Pancreas (tissue), 10 donors: Measurements from ENCODE around the gene ERICH6. TPM values are rescaled to one million over a fixed set of nuclear protein-coding genes. Genes with fewer than 3 reads are reported as not detected.

Experiments used
- ATAC-seq, 4 donors: fragments of 200-7000 bp; cut with Tn5 transposase; one replicate each; pipeline versions ENCODE4 v1.8.0 to v1.9.1; 2020; ENCODE audit warnings: mild to moderate bottlenecking in 4 of 4, moderate library complexity in 4 of 4
- DNase-seq, 6 donors: peaks; one replicate each; pipeline ENCODE4 v3.0.0-alpha.2; 2020
- FAIRE-seq: peaks from 2 replicates; lab custom pipeline; 2012; peaks lifted over from hg19 to GRCh38; lab: Jason Lieb, UNC
- H3K27ac ChIP-seq, 4 donors: fragments of 200-600 bp; sonication (generic); 1 replicate in 3 of 4; 2 replicates in 1 of 4; pipeline versions ENCODE4 v1.5.0 to v1.8.0; 2020
- H3K27me3 ChIP-seq, 4 donors: fragments of 200-600 bp; one replicate each; pipeline ENCODE4 v1.8.0; 2021
- H3K36me3 ChIP-seq, 3 donors: fragments of 200-600 bp; sonication (generic) in 1 of 3; one replicate each; pipeline versions ENCODE4 v1.5.0 to v1.8.0; 2020 to 2021
- H3K4me1 ChIP-seq, 3 donors: fragments of 200-600 bp; one replicate each; pipeline ENCODE4 v1.8.0; 2021
- H3K4me3 ChIP-seq, 4 donors: fragments of 200-600 bp; sonication (generic) in 2 of 4; one replicate each; pipeline versions ENCODE4 v1.5.0 to v1.8.0; 2020 to 2021
- H3K9me3 ChIP-seq, 4 donors: fragments of 200-600 bp; one replicate each; pipeline ENCODE4 v1.8.0; 2021
- WGBS, 2 donors: extraction: QIAGEN DNeasy Blood & Tissue Kit; methylation state at CpG; one replicate each; pipeline ENCODE4 v1.1.7; 2013; 5-methylcytosine and 5-hydroxymethylcytosine counted together
- intact Hi-C, 3 donors: fragments of 100-400 bp; cut with DNase I; formaldehyde crosslinking; loops; one replicate each; pipeline versions ENCODE4 v1.11.1 to v1.14.2; 2022
- polyA plus RNA-seq, 2 donors: library from polyadenylated mRNA; stranded (reverse); fragments of 200-250 nt; gene quantifications; one replicate each; pipeline ENCODE4 v1.2.3, GENCODE V29; 2013
- total RNA-seq, 6 donors: library from RNA; stranded (reverse); fragmentation: NEBNext Ultra II Directional in 4 of 6; extraction: Animal tissue kit (Norgen Biotek cat#: 25700) in 4 of 6; gene quantifications; one replicate each; pipeline versions ENCODE4 v1.2.1 to v1.2.4, GENCODE V29; 2021 to 2023
- TF ChIP-seq, protein P1 (sequence below), 4 donors: fragments of 200-600 bp; sonication (generic) in 3 of 4; IDR thresholded peaks; one replicate each; pipeline versions ENCODE4 v1.5.0 to v1.8.0; 2021; ENCODE audit warnings: antibody characterized with exemption in 4 of 4
- donor health status: healthy with polysubstance abuse.
- donor health status: DM: no; HTN: no; CAD: no; lungs with moderate emphysema.
- donor health status: DM: no; HTN: no; CAD: no.
- donor health status: control.
- donor health status: control.
- donor health status: Bipolar disorder and iron deficiency.
- donor health status: DM: yes; HTN: yes; CAD: no.
- donor health status: DM: no; HTN: no; CAD: no.
- donor health status: DM: no; HTN: no; CAD: no.
- donor health status: DM: yes; HTN: yes; CAD: no.

The ERICH6 gene
- total and polyA plus RNA-seq, 8 donors: 0.09 TPM; not detected in 7

DNA sequence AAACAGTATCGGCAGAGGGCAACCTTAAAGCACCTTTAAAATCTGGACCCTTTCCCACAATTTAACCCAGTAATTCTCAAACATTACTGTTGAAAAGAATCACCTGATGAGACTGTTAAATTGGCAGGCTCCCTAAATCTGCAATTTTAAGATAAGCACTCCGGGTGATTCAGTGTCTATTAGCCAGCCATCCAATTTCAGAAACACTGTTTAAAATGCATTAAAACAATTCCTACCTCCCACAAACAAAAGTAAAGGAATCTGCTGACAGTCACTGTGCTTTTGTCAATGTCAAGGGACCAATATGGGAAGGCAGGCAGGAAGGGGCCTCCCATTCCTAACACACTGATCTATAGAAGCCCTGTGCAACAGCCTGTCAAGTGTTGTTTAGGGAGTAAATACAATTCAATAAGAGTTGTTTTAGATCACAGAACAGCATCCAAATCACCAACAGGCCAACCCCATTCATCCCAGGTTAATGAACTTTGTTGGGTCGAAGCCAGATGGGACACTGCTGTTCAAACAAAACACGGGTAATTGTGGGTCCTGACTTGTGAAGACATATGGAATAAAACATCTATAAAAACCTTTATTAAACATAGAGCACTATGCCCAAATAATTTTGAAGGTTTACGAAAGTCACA, 37.9 kb upstream of the ERICH6 start:
- intact Hi-C loops: no loop called here
- 49 to 50% methylated on average over 5 of the region's 5 CpGs for WGBS, 2 donors
- H3K4me3 ChIP-seq: no peak overlapping the region
- no peaks in the 10 kb centered on the region for H3K9me3 ChIP-seq
- TF ChIP-seq, protein P1, sequence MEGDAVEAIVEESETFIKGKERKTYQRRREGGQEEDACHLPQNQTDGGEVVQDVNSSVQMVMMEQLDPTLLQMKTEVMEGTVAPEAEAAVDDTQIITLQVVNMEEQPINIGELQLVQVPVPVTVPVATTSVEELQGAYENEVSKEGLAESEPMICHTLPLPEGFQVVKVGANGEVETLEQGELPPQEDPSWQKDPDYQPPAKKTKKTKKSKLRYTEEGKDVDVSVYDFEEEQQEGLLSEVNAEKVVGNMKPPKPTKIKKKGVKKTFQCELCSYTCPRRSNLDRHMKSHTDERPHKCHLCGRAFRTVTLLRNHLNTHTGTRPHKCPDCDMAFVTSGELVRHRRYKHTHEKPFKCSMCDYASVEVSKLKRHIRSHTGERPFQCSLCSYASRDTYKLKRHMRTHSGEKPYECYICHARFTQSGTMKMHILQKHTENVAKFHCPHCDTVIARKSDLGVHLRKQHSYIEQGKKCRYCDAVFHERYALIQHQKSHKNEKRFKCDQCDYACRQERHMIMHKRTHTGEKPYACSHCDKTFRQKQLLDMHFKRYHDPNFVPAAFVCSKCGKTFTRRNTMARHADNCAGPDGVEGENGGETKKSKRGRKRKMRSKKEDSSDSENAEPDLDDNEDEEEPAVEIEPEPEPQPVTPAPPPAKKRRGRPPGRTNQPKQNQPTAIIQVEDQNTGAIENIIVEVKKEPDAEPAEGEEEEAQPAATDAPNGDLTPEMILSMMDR (IDR thresholded peaks at IDR 0.05): no peak
- peaks cover 20 to 42% (median 30%) of the 10 kb centered on the region in 3 donors for H3K4me1 ChIP-seq
- H3K36me3 ChIP-seq: no peaks in the 10 kb centered on the region
- no peaks in the 10 kb centered on the region for H3K27me3 ChIP-seq
- FAIRE-seq (no peak), ATAC-seq (no peak), DNase-seq (no peak)
- no peak overlapping the region for H3K27ac ChIP-seq

DNA sequence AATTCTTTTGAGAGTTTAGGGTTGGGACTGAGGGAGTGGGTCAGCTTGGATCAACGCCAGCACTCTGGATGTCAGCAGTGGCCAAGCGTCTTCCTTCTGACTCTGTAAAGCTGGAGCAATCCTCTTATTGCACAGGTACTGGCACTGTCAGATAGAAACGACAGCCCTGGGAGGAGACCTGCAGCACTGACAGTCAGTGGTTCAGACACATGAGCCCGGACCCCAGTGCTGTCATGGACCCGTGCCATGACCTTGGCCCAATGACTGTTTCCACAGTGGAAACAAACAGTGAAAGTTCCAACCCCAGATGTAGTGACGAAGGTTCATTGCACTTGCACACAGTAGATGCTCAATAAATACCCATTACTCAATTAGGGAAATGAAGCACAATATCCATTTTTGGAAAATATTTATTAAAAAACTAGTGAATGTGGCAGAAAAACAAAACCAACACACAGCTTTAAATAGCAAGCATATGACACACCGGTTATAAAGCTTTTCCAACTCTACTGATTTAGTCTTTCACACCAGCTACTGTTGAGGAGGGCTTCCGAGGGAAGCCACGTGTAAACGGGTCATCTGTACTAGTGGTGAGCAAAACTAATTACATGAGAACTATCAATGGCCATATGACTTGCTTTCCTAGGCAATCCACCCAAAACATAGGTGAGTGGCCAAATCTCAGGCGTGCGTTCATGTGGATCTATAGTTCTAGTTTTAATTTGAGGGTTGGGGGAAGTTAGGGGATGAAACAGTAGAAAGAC, 37.2 kb upstream of the ERICH6 start:
- Histone ChIP-seq H3K4me3 (no peak overlapping the region), H3K9me3 (no peaks in the 10 kb centered on the region), H3K36me3 (no peaks in the 10 kb centered on the region), H3K27me3 (no peaks in the 10 kb centered on the region), H3K27ac (no peak overlapping the region), H3K4me1 (peaks cover 20 to 45% (median 28%) of the 10 kb centered on the region in 3 donors)
- TF ChIP-seq, protein P1 (IDR thresholded peaks at IDR 0.05): no peak
- intact Hi-C loops: no loop called here
- 69 to 70% methylated on average over 12 of the region's 12 CpGs for WGBS, 2 donors
- DNase-seq (no peak), ATAC-seq (no peak), FAIRE-seq (no peak)

DNA sequence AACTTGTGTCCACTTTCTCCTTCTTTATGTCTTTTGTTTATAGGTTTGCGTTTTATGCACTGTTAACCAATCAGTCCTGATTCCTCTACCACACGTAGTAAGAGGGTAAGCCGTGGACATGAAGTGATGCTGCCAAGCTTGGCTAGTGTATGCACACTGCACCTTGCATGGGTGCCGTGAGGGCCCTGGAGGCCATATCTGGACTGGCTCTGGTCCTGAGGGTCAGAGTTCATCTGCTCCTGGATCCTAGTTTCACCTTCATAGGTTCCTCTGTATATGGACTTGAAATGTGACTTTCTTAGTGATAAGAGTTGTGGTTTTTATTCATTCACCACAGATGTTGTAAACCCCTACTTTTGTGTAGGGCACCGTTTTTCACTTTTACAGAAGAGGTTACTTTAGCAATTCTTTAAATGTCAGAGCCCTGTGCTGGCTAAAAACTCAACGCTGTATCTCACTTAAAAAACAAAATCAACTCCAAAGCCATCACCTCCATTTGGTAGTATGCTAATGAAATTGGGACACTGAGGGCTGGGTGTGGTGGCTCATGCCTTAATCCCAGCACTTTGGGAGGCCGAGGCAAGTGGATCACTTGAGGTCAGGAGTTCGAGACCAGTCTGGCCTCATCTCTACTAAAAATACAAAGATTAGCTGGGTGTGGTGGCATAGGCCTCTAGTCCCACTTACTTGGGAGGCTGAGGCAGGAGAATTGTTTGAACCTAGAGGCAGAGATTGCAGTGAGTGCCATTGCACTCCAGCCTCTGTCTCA, 36.3 kb upstream of the ERICH6 start:
- intact Hi-C loops: no loop called here
- H3K27ac ChIP-seq: no peak overlapping the region
- 81 to 84% methylated on average over 8 of the region's 8 CpGs for WGBS, 2 donors
- no peak for ATAC-seq
- TF ChIP-seq, protein P1 (IDR thresholded peaks at IDR 0.05): no peak
- H3K4me3 ChIP-seq: no peak overlapping the region
- no peaks in the 10 kb centered on the region for H3K9me3 ChIP-seq
- no peaks in the 10 kb centered on the region for H3K27me3 ChIP-seq
- no peak for FAIRE-seq
- no peaks in the 10 kb centered on the region for H3K36me3 ChIP-seq
- no peak for DNase-seq
- peaks cover 20 to 45% (median 25%) of the 10 kb centered on the region in 3 donors for H3K4me1 ChIP-seq

DNA sequence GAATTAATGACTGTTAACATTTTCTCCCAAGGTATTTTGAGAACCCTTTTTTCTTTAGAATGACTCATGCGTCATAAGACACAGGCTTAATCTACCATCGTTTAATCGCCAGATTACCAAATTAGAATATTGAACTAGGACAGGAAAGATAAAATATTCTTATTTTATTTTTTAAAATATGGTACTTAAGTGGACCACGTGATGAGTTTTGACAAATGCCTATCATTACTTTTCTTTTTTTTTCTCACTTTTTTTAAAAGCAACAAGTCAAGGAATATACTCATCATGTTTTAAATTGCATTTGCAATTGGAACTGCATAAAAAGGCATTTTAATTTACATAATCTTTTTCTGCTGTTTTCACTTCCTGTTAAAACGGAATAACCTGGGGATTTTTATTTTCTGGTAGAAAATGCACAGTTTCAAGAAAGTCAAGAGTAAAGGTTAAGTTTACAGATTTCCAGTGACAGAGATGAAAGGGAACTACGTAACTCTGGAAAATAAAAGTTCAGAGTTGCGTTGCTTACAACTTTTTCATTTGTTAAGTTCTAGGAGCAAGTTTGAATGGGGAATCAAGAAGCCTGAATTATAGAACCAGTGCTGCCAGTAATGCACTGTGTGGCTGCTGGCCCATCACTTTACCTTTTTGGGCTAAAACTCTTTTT, 35.6 kb upstream of the ERICH6 start:
- no peak for FAIRE-seq
- no peak for DNase-seq
- intact Hi-C loops: no loop called here
- H3K4me3 ChIP-seq: no peak overlapping the region
- peaks cover 15 to 41% (median 19%) of the 10 kb centered on the region in 3 donors for H3K4me1 ChIP-seq
- no peaks in the 10 kb centered on the region for H3K27me3 ChIP-seq
- ATAC-seq: no peak
- TF ChIP-seq, protein P1 (IDR thresholded peaks at IDR 0.05): no peak
- no peak overlapping the region for H3K27ac ChIP-seq
- no peaks in the 10 kb centered on the region for H3K36me3 ChIP-seq
- WGBS, 2 donors: 62 to 67% methylated on average over 7 of the region's 7 CpGs
- H3K9me3 ChIP-seq: no peaks in the 10 kb centered on the region
